Measurements from ENCODE around the gene POGLUT2. TPM values are rescaled to one million over a fixed set of nuclear protein-coding genes. Genes with fewer than 3 reads are reported as not detected.

Gene POGLUT2
- polyA plus RNA-seq, 1 donor = 21.3 TPM

GRCh38 chr13:102769679-102770078, 29.1 kb downstream of the POGLUT2 start:
- DNase-seq (ENCODE audit: low read depth) = no peak

- no peak for DNase-seq (ENCODE audit: low read depth)
These were observed 29.9 kb downstream of the POGLUT2 start for GRCh38 chr13:102768909-102769308.

- no peak for DNase-seq (ENCODE audit: low read depth)
These were observed 35.0 kb downstream of the POGLUT2 start for GRCh38 chr13:102763741-102764140.

- DNase-seq (ENCODE audit: low read depth) = no peak
These were observed 37.7 kb downstream of the POGLUT2 start for GRCh38 chr13:102761071-102761470.

- DNase-seq (ENCODE audit: low read depth) = no peak
These were observed 39.9 kb downstream of the POGLUT2 start for GRCh38 chr13:102758842-102759241.

GRCh38 chr13:102757006-102757405, 41.8 kb downstream of the POGLUT2 start:
- DNase-seq (ENCODE audit: low read depth) = no peak

- no peak for DNase-seq (ENCODE audit: low read depth)
These were observed 46.9 kb downstream of the POGLUT2 start for GRCh38 chr13:102751886-102752285.

- no peak for DNase-seq (ENCODE audit: low read depth)
These were observed 56.3 kb downstream of the POGLUT2 start for GRCh38 chr13:102742506-102742905.

GRCh38 chr13:102742101-102742500, 56.7 kb downstream of the POGLUT2 start:
- no peak for DNase-seq (ENCODE audit: low read depth)

Other genes with a start within 250 kb of the POGLUT2 start
- gene TPP2, start 202.0 kb downstream of the POGLUT2 start, polyA plus RNA-seq (ENCODE audit: insufficient read length) = 45.0 TPM
- 17.6 TPM for gene METTL21C, start 103.9 kb downstream of the POGLUT2 start, polyA plus RNA-seq (ENCODE audit: insufficient read length)
- 11.9 TPM for gene TEX30, start 25.2 kb downstream of the POGLUT2 start, polyA plus RNA-seq (ENCODE audit: insufficient read length)
- gene BIVM, start 143 bp upstream of the POGLUT2 start, polyA plus RNA-seq (ENCODE audit: insufficient read length) = 30.2 TPM
- 37.7 TPM for gene ERCC5, start 47.1 kb upstream of the POGLUT2 start, polyA plus RNA-seq (ENCODE audit: insufficient read length)

All from forelimb muscle (tissue), 1 donor.